Effector memory CD4-positive, alpha-beta T cell (primary cell): ENCODE data around the gene SMIM35.
"Not testable (repeated sequence)": the region's sequence is repeated elsewhere in the genome, so short reads cannot be mapped to it uniquely, and the experiment has no call there.

Experiments used
- DNase-seq, 3 donors: peaks; one replicate each; pipeline ENCODE4 v3.0.0-alpha.2; 2020
- H3K27ac ChIP-seq: 2 replicates; pipeline ENCODE4 v1.7.0; 2013; ENCODE audit warnings: mild to moderate bottlenecking, low read length, moderate library complexity; ENCODE audit not compliant: insufficient read depth, poor library complexity, severe bottlenecking
- H3K27me3 ChIP-seq: replicated peaks from 2 replicates; pipeline ENCODE4 v1.7.0; 2013; ENCODE audit warnings: mild to moderate bottlenecking, low read length; ENCODE audit not compliant: insufficient read depth, control insufficient read depth, poor library complexity, severe bottlenecking
- H3K36me3 ChIP-seq: 2 replicates; pipeline ENCODE4 v1.7.0; 2013; ENCODE audit warnings: mild to moderate bottlenecking, low read length, moderate library complexity; ENCODE audit not compliant: control insufficient read depth, insufficient read depth
- H3K4me1 ChIP-seq: 2 replicates; pipeline ENCODE4 v1.7.0; 2013; ENCODE audit warnings: low read length, mild to moderate bottlenecking; ENCODE audit not compliant: control insufficient read depth, insufficient read depth, poor library complexity, severe bottlenecking
- H3K4me3 ChIP-seq: 2 replicates; pipeline ENCODE4 v1.7.0; 2013; ENCODE audit warnings: low read length, low read depth, mild to moderate bottlenecking; ENCODE audit not compliant: insufficient read depth, poor library complexity, severe bottlenecking
- H3K9me3 ChIP-seq: 2 replicates; pipeline ENCODE4 v1.7.0; 2013; ENCODE audit warnings: mild to moderate bottlenecking, low read length, moderate library complexity; ENCODE audit not compliant: control insufficient read depth

SMIM35 gene

GRCh38 chr11:118068945-118069612 is 17.7 kb downstream of the SMIM35 start:
- H3K36me3 ChIP-seq = no peaks in the 10 kb centered on the region
- no peaks in the 10 kb centered on the region for H3K27me3 ChIP-seq
- DNase-seq = no peak
- no peak overlapping the region for H3K27ac ChIP-seq
- H3K4me3 ChIP-seq = no peak overlapping the region
- H3K9me3 ChIP-seq = no peaks in the 10 kb centered on the region
- H3K4me1 ChIP-seq = no peaks in the 10 kb centered on the region

- no peaks in the 10 kb centered on the region for H3K9me3 ChIP-seq
- H3K27ac ChIP-seq = no peak overlapping the region
- no peak overlapping the region for H3K4me3 ChIP-seq
Observed at GRCh38 chr11:118068206-118068944, 18.4 kb downstream of the SMIM35 start.

GRCh38 chr11:118067006-118067405 is 19.8 kb downstream of the SMIM35 start:
- Histone ChIP-seq H3K4me3 (no peak overlapping the region), H3K27ac (no peak overlapping the region), H3K27me3 (no peaks in the 10 kb centered on the region), H3K9me3 (no peaks in the 10 kb centered on the region), H3K4me1 (no peaks in the 10 kb centered on the region), H3K36me3 (no peaks in the 10 kb centered on the region)
- DNase-seq = no peak

More at GRCh38 chr11:118068206-118068944, 18.4 kb downstream of the SMIM35 start:
- H3K27me3 ChIP-seq = no peaks in the 10 kb centered on the region
- no peaks in the 10 kb centered on the region for H3K4me1 ChIP-seq
- H3K36me3 ChIP-seq = no peaks in the 10 kb centered on the region
- no peak for DNase-seq

- no peaks in the 10 kb centered on the region for H3K9me3 ChIP-seq
- no peaks in the 10 kb centered on the region for H3K36me3 ChIP-seq
- no peaks in the 10 kb centered on the region for H3K4me1 ChIP-seq
- no peak for DNase-seq
- no peaks in the 10 kb centered on the region for H3K27me3 ChIP-seq
- no peak overlapping the region for H3K4me3 ChIP-seq
- H3K27ac ChIP-seq = no peak overlapping the region
Observed at GRCh38 chr11:118065384-118065783, 21.4 kb downstream of the SMIM35 start.

GRCh38 chr11:118064956-118065355 is 21.8 kb downstream of the SMIM35 start:
- no peak overlapping the region for H3K27ac ChIP-seq

GRCh38 chr11:118062631-118063030 is 24.1 kb downstream of the SMIM35 start:
- not testable (repeated sequence) for H3K4me1 ChIP-seq, H3K36me3 ChIP-seq, H3K27me3 ChIP-seq, H3K27ac ChIP-seq, DNase-seq, H3K9me3 ChIP-seq, H3K4me3 ChIP-seq

More at GRCh38 chr11:118064956-118065355, 21.8 kb downstream of the SMIM35 start:
- Histone ChIP-seq H3K36me3 (no peaks in the 10 kb centered on the region), H3K4me1 (no peaks in the 10 kb centered on the region), H3K4me3 (no peak overlapping the region), H3K27me3 (no peaks in the 10 kb centered on the region), H3K9me3 (no peaks in the 10 kb centered on the region)
- DNase-seq = no peak

- not testable (repeated sequence) for H3K27me3 ChIP-seq, H3K27ac ChIP-seq, DNase-seq, H3K9me3 ChIP-seq, H3K36me3 ChIP-seq, H3K4me3 ChIP-seq, H3K4me1 ChIP-seq
Observed at GRCh38 chr11:118062181-118062580, 24.6 kb downstream of the SMIM35 start.

GRCh38 chr11:118061586-118062125 is 25.1 kb downstream of the SMIM35 start:
- Histone ChIP-seq H3K9me3 (no peaks in the 10 kb centered on the region), H3K27me3 (no peaks in the 10 kb centered on the region), H3K36me3 (no peaks in the 10 kb centered on the region), H3K4me3 (no peak overlapping the region), H3K4me1 (no peaks in the 10 kb centered on the region), H3K27ac (no peak overlapping the region)
- no peak for DNase-seq

GRCh38 chr11:118060869-118061268 is 25.9 kb downstream of the SMIM35 start:
- no peak for DNase-seq
- no peak overlapping the region for H3K4me3 ChIP-seq
- no peak overlapping the region for H3K27ac ChIP-seq
- no peaks in the 10 kb centered on the region for H3K36me3 ChIP-seq
- H3K27me3 ChIP-seq = no peaks in the 10 kb centered on the region
- H3K9me3 ChIP-seq = no peaks in the 10 kb centered on the region
- H3K4me1 ChIP-seq = no peaks in the 10 kb centered on the region

- Histone ChIP-seq H3K4me1 (no peaks in the 10 kb centered on the region), H3K27me3 (no peaks in the 10 kb centered on the region), H3K27ac (no peak overlapping the region), H3K4me3 (no peak overlapping the region), H3K9me3 (no peaks in the 10 kb centered on the region), H3K36me3 (no peaks in the 10 kb centered on the region)
- no peak for DNase-seq
Observed at GRCh38 chr11:118060081-118060661, 26.6 kb downstream of the SMIM35 start.
